ENCODE data around the gene SLC34A2.

DNA sequence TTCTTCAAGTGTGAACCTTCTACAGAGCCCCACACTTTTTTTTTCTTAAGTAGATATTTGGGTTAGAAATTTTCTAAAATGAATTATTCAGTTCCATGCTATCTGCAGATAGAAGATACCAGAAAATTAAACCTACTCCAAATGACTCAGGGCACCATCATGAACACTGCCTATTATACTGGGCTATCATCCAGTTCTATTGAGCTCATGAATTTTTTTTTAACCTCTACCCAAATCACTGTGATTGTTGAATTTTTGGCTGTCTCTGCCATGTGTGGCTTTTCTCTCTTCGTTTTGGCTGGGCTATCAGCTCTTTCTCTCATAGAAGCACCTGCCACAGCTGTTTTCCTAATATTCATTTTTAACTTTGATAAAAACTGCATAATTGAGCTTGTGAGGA, 31.0 kb upstream of the SLC34A2 start:
- TF ChIP-seq, protein P1, sequence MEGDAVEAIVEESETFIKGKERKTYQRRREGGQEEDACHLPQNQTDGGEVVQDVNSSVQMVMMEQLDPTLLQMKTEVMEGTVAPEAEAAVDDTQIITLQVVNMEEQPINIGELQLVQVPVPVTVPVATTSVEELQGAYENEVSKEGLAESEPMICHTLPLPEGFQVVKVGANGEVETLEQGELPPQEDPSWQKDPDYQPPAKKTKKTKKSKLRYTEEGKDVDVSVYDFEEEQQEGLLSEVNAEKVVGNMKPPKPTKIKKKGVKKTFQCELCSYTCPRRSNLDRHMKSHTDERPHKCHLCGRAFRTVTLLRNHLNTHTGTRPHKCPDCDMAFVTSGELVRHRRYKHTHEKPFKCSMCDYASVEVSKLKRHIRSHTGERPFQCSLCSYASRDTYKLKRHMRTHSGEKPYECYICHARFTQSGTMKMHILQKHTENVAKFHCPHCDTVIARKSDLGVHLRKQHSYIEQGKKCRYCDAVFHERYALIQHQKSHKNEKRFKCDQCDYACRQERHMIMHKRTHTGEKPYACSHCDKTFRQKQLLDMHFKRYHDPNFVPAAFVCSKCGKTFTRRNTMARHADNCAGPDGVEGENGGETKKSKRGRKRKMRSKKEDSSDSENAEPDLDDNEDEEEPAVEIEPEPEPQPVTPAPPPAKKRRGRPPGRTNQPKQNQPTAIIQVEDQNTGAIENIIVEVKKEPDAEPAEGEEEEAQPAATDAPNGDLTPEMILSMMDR (IDR thresholded peaks at IDR 0.05; ENCODE audit: poor library complexity, severe bottlenecking): no peak
- TF ChIP-seq EZH2 (IDR thresholded peaks at IDR 0.05; ENCODE audit: borderline replicate concordance, insufficient read depth, low read length, poor library complexity, severe bottlenecking) (no peak), POLR2AphosphoS5 (IDR thresholded peaks at IDR 0.05) (no peak), MXI1 (conservative IDR thresholded peaks at IDR 0.05; ENCODE audit: poor library complexity, severe bottlenecking) (no peak), SMC3 (conservative IDR thresholded peaks at IDR 0.05; ENCODE audit: poor library complexity) (no peak), EP300 (conservative IDR thresholded peaks at IDR 0.05; ENCODE audit: poor library complexity, severe bottlenecking) (no peak), TAF1 (IDR thresholded peaks at IDR 0.05; ENCODE audit: low read depth) (no peak), RAD21 (conservative IDR thresholded peaks at IDR 0.05) (no peak)
- TF ChIP-seq, protein P2, sequence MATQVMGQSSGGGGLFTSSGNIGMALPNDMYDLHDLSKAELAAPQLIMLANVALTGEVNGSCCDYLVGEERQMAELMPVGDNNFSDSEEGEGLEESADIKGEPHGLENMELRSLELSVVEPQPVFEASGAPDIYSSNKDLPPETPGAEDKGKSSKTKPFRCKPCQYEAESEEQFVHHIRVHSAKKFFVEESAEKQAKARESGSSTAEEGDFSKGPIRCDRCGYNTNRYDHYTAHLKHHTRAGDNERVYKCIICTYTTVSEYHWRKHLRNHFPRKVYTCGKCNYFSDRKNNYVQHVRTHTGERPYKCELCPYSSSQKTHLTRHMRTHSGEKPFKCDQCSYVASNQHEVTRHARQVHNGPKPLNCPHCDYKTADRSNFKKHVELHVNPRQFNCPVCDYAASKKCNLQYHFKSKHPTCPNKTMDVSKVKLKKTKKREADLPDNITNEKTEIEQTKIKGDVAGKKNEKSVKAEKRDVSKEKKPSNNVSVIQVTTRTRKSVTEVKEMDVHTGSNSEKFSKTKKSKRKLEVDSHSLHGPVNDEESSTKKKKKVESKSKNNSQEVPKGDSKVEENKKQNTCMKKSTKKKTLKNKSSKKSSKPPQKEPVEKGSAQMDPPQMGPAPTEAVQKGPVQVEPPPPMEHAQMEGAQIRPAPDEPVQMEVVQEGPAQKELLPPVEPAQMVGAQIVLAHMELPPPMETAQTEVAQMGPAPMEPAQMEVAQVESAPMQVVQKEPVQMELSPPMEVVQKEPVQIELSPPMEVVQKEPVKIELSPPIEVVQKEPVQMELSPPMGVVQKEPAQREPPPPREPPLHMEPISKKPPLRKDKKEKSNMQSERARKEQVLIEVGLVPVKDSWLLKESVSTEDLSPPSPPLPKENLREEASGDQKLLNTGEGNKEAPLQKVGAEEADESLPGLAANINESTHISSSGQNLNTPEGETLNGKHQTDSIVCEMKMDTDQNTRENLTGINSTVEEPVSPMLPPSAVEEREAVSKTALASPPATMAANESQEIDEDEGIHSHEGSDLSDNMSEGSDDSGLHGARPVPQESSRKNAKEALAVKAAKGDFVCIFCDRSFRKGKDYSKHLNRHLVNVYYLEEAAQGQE (IDR thresholded peaks at IDR 0.05; ENCODE audit: borderline replicate concordance): no peak
